AG09319 (cell line): Measurements from ENCODE around the gene PRMT7.

ENCODE experiments used
- DNase-seq: peaks from one replicate; pipeline ENCODE4 v3.0.0-alpha.2; 2010; ENCODE audit warnings: low read depth; ENCODE audit errors: extremely low read depth
- TF ChIP-seq, protein P1 (sequence below): IDR thresholded peaks from 2 replicates; pipeline ENCODE4 v1.5.1; 2011; ENCODE audit warnings: low read depth, mild to moderate bottlenecking, inconsistent platforms, low read length, moderate library complexity

The PRMT7 gene

GRCh38 chr16:68399456-68399855 lies 88.6 kb downstream of the PRMT7 start:
- TF ChIP-seq, protein P1, sequence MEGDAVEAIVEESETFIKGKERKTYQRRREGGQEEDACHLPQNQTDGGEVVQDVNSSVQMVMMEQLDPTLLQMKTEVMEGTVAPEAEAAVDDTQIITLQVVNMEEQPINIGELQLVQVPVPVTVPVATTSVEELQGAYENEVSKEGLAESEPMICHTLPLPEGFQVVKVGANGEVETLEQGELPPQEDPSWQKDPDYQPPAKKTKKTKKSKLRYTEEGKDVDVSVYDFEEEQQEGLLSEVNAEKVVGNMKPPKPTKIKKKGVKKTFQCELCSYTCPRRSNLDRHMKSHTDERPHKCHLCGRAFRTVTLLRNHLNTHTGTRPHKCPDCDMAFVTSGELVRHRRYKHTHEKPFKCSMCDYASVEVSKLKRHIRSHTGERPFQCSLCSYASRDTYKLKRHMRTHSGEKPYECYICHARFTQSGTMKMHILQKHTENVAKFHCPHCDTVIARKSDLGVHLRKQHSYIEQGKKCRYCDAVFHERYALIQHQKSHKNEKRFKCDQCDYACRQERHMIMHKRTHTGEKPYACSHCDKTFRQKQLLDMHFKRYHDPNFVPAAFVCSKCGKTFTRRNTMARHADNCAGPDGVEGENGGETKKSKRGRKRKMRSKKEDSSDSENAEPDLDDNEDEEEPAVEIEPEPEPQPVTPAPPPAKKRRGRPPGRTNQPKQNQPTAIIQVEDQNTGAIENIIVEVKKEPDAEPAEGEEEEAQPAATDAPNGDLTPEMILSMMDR = no peak
- no peak for DNase-seq

DNA sequence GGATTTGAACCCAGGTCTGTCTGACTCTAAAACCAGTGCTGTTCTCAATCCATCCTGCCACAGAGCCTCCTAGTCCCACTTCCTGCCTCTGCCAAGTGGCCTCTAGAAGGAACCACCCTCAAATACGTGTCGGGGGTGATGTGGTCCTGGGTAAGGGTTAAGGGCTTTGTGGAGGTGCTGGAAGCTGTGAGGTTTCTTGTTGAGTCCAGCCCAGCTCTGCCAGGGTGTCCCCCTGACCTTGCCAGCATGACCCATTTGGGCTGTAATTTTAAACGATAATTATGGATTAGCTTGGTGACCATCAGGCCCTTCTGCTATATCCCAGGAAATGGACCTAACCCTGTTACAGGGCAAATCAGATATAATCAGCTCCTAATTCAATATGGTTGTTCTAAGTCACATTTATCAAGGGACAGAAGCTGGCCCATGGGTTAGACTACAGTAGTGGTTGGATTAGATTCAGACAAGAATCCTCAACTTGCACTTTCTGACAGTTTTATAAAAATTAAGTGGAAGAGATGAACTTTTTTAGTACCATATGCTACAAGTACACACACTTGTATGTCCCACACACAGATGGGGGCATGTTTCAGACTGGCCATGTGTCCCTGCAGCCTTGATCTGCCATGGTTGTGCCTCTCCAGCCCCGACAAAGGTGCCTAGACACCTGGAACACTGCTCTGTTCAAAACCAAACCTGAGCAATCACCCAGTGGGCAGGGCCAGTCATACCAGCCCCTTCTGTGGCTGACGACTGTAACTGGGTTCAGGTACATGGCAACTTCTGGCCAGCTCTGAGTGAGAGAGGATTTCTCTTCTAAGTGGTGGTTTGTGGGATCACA lies 89.5 kb downstream of the PRMT7 start:
- TF ChIP-seq, protein P1 = no peak
- DNase-seq = no peak

DNA sequence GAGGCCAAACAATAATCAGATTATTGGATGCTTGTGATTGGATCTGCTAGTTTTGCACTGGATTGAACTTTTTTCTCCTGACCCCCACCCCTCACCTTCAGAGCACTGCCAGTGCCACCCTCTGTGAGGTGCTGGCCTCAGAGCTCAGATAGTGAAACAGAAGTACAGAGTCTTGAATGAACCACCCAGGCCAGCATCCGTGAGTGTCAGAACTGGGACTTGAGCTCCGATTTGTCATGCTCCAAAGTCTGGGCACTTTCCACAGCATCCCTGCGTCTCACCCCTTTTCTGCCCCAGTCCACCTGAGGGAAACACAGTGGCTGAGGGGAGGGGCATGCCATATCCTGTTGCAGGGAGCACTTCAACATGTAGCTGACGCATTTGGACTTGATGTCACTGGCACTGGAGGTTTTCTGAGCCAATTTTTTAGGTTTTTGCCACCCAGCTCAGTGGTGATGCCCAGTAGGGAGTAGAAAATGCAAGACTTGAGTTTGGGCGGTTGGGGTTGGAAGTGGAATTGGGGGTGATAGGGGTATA lies 90.2 kb downstream of the PRMT7 start:
- TF ChIP-seq, protein P1 = no peak
- DNase-seq = no peak

- DNase-seq = no peak
- TF ChIP-seq, protein P1 = no peak
Measured at GRCh38 chr16:68401871-68402747, 91.3 kb downstream of the PRMT7 start.

DNA sequence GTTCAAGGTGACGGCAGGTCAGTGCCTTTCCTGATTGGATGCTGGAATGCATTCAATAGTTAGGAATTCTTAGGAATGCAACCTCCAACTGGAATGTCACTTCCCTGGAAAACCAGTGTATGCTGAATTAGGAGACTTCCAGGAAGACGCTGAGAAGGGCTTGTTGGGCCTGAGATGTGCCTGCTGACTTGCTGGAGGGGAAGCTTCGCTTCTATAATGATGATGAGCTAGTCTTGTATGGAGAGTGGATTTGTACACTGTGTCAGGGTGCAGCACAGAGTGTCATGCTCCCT lies 91.9 kb downstream of the PRMT7 start:
- TF ChIP-seq, protein P1 = no peak

GRCh38 chr16:68403177-68403576 lies 92.4 kb downstream of the PRMT7 start:
- no peak for DNase-seq
- TF ChIP-seq, protein P1 = no peak

More for the DNA sequence above, 91.9 kb downstream of the PRMT7 start:
- no peak for DNase-seq

GRCh38 chr16:68403704-68404103 lies 92.9 kb downstream of the PRMT7 start:
- no peak for DNase-seq
- TF ChIP-seq, protein P1 = no peak
